Karpas-422 (cell line): Measurements from ENCODE around the gene ACTR1B. TPM values are rescaled to one million over a fixed set of nuclear protein-coding genes. Genes with fewer than 3 reads are reported as not detected.

Experiments
- DNase-seq: peaks from one replicate; pipeline ENCODE4 v3.0.0-alpha.2; 2015
- H2AFZ ChIP-seq: fragments of 200-600 bp; sonication (generic); 2 replicates; pipeline ENCODE4 v1.6.1; 2014; ENCODE audit warnings: antibody characterized with exemption, low read length, mixed read lengths
- H3K27ac ChIP-seq: fragments of 200-600 bp; sonication (generic); 2 replicates; pipeline ENCODE4 v1.5.1; 2014; ENCODE audit warnings: mild to moderate bottlenecking, low read length, moderate library complexity
- H3K27me3 ChIP-seq: fragments of 200-600 bp; sonication (generic); 2 replicates; pipeline ENCODE4 v1.6.1; 2014; ENCODE audit warnings: low read length, mixed read lengths
- H3K36me3 ChIP-seq: fragments of 200-600 bp; sonication (generic); 2 replicates; pipeline ENCODE4 v1.6.1; 2014; ENCODE audit warnings: low read length, mixed read lengths; ENCODE audit not compliant: insufficient read depth
- H3K4me1 ChIP-seq: fragments of 200-600 bp; sonication (generic); 2 replicates; pipeline ENCODE4 v1.6.1; 2014; ENCODE audit warnings: mild to moderate bottlenecking, low read length, mixed read lengths
- H3K4me2 ChIP-seq: fragments of 200-600 bp; sonication (generic); 2 replicates; pipeline ENCODE4 v1.6.1; 2014; ENCODE audit warnings: low read length, low read depth, mild to moderate bottlenecking; ENCODE audit not compliant: poor library complexity, severe bottlenecking
- H3K4me3 ChIP-seq: fragments of 200-600 bp; sonication (generic); 2 replicates; pipeline ENCODE4 v1.5.1; 2014; ENCODE audit warnings: mild to moderate bottlenecking, antibody characterized with exemption, low read length, mixed read lengths
- H3K79me2 ChIP-seq: fragments of 200-600 bp; sonication (generic); 2 replicates; pipeline ENCODE4 v1.6.1; 2014; ENCODE audit warnings: mild to moderate bottlenecking, low read length, mixed read lengths
- H3K9ac ChIP-seq: fragments of 200-600 bp; sonication (generic); 2 replicates; pipeline ENCODE4 v1.6.0; 2014; ENCODE audit warnings: low read length
- H3K9me2 ChIP-seq: fragments of 200-600 bp; sonication (generic), shearing (Covaris generic); replicated peaks from 2 replicates; pipeline ENCODE4 v1.6.0; 2014; ENCODE audit warnings: mild to moderate bottlenecking, low read length, moderate library complexity; ENCODE audit not compliant: insufficient read depth
- H3K9me3 ChIP-seq: fragments of 300-700, 200-600 bp; sonication (generic); 2 replicates; pipeline ENCODE4 v1.6.1; 2014; ENCODE audit warnings: low read length, mixed read lengths
- H4K20me1 ChIP-seq: fragments of 200-600 bp; sonication (generic); 2 replicates; pipeline ENCODE4 v1.6.1; 2014; ENCODE audit warnings: mild to moderate bottlenecking, antibody characterized with exemption, low read length, low read depth; ENCODE audit not compliant: insufficient read depth
- total RNA-seq: library from RNA; depleted of rRNA; stranded (reverse); fragments of >200 nt; shearing (Covaris generic); gene quantifications from 2 replicates; pipeline ENCODE4 v1.2.3, GENCODE V29; 2014; ENCODE audit warnings: low replicate concordance

ACTR1B gene
- total RNA-seq, 1 experiment from 2014 or later: 32.1 TPM

DNA sequence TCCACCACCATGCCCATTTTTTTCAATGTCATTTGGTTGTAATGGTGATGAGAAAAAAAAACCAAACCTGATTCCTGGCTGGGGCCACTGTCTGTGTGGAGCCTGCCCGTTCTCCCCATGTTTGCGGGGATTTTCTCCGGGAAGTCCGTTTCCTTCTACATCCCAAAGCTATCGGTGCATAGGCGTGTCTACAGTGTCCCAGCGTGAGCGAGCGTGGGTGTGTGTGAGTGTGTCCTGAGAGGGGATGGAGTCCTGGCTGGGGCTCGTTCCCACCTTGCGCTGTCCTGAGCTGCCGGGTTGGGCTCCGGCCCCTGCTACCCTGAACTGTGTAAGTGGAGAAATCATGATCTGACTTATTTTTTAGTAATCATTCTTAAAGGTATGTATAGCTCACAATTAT is 42.3 kb upstream of the ACTR1B start:
- H3K9ac ChIP-seq: no peak overlapping the region
- H3K9me2 ChIP-seq: no peaks in the 10 kb centered on the region
- H3K27me3 ChIP-seq: no peaks in the 10 kb centered on the region
- H3K4me3 ChIP-seq: no peak overlapping the region
- no peak for DNase-seq
- no peaks in the 10 kb centered on the region for H3K4me1 ChIP-seq
- no peak overlapping the region for H3K27ac ChIP-seq
- H3K4me2 ChIP-seq: no peak overlapping the region
- H3K36me3 ChIP-seq: no peaks in the 10 kb centered on the region
- H4K20me1 ChIP-seq: no peaks in the 10 kb centered on the region
- no peaks in the 10 kb centered on the region for H3K79me2 ChIP-seq
- H2AFZ ChIP-seq: no peak overlapping the region
- no peaks in the 10 kb centered on the region for H3K9me3 ChIP-seq

- Histone ChIP-seq H3K9ac (no peak overlapping the region), H2AFZ (no peak overlapping the region), H3K27me3 (no peaks in the 10 kb centered on the region), H3K4me3 (no peak overlapping the region), H4K20me1 (no peaks in the 10 kb centered on the region), H3K4me2 (no peak overlapping the region), H3K36me3 (no peaks in the 10 kb centered on the region), H3K4me1 (no peaks in the 10 kb centered on the region), H3K79me2 (no peaks in the 10 kb centered on the region), H3K9me3 (no peaks in the 10 kb centered on the region), H3K9me2 (no peaks in the 10 kb centered on the region), H3K27ac (no peak overlapping the region)
- no peak for DNase-seq
Measured at GRCh38 chr2:97704989-97705388, 41.1 kb upstream of the ACTR1B start.

- H3K79me2 ChIP-seq: no peaks in the 10 kb centered on the region
- no peak overlapping the region for H3K9ac ChIP-seq
- H3K4me2 ChIP-seq: no peak overlapping the region
- H2AFZ ChIP-seq: no peak overlapping the region
- H3K36me3 ChIP-seq: no peaks in the 10 kb centered on the region
- no peak for DNase-seq
- peaks cover 1% of the 10 kb centered on the region for H3K4me1 ChIP-seq
- H3K9me2 ChIP-seq: no peaks in the 10 kb centered on the region
- no peak overlapping the region for H3K27ac ChIP-seq
- H4K20me1 ChIP-seq: no peaks in the 10 kb centered on the region
- H3K27me3 ChIP-seq: no peaks in the 10 kb centered on the region
- H3K4me3 ChIP-seq: no peak overlapping the region
- no peaks in the 10 kb centered on the region for H3K9me3 ChIP-seq
Measured at GRCh38 chr2:97703741-97704140, 39.9 kb upstream of the ACTR1B start.

DNA sequence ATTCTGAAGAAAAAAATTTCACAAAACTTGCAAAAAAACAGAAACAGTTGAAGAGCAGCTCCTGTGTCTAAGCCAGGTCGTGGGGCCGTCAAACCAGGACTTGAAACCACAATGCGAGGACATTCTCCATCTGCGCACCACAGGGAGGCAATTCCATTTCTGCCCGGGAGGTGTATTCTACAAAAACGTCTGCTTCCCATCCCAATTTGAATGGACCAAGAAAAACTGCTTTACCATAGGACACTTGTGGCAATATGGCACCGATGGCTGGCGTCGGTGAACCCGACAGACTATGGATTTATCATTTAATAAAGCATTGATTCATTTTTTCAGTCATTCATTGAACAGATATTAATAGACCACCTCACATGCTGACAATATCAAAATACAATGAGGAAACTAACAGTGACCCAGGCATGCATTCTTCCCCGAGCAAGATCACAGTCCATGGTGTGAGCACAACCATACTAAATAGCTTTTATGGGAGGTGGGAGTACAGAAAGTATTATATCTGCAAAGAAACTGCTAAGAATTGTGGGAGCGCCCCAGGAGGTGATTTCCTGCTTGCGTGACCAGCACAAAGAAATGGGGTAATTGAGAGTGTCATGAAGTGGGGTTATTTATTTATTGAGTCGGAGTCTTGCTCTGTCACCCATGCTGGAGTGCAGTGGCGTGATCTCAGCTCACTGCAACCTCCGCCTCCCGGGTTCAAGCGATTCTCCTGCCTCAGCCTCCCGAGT is 39.1 kb upstream of the ACTR1B start:
- no peaks in the 10 kb centered on the region for H3K9me2 ChIP-seq
- H3K9ac ChIP-seq: no peak overlapping the region
- H3K9me3 ChIP-seq: no peaks in the 10 kb centered on the region
- H3K36me3 ChIP-seq: no peaks in the 10 kb centered on the region
- no peak overlapping the region for H3K27ac ChIP-seq
- no peak overlapping the region for H3K4me3 ChIP-seq
- H3K4me1 ChIP-seq: peaks cover 10% of the 10 kb centered on the region
- DNase-seq: no peak
- no peak overlapping the region for H3K4me2 ChIP-seq
- H4K20me1 ChIP-seq: no peaks in the 10 kb centered on the region
- no peaks in the 10 kb centered on the region for H3K79me2 ChIP-seq
- no peaks in the 10 kb centered on the region for H3K27me3 ChIP-seq
- H2AFZ ChIP-seq: no peak overlapping the region

DNA sequence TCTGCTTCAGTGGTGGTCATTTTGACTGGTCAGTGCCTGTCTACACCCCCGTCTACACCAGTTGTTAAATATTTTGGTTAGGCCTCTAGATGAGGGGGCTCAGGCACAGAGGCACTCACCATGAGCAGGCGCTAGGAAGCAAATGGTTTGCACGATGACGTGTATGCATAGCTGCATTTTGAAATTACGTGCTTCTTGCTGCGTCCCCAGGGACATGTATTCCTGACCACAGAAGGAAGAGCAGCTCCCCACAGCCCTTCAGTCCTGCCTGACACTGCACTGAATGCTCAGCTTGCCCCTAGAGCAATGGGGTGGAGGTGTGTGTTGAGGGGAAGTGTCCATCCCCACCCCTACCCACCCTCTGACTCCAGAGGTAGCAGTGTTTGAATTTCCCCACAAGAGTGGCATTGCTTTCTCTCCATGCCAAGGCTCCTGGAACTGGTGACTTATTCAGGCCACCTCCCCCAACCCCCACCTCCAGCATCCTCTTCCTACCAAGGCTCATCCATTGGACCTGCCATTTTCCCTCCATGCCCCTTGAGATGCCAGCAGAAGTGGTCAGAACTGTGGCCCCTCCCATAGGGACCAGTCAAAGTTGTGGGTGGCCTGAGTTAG is 38.1 kb upstream of the ACTR1B start:
- H3K9me2 ChIP-seq: no peaks in the 10 kb centered on the region
- H3K79me2 ChIP-seq: no peaks in the 10 kb centered on the region
- no peak overlapping the region for H2AFZ ChIP-seq
- H3K9me3 ChIP-seq: no peaks in the 10 kb centered on the region
- H3K4me1 ChIP-seq: peaks cover 19% of the 10 kb centered on the region
- no peaks in the 10 kb centered on the region for H4K20me1 ChIP-seq
- no peak overlapping the region for H3K27ac ChIP-seq
- H3K4me2 ChIP-seq: no peak overlapping the region
- no peaks in the 10 kb centered on the region for H3K36me3 ChIP-seq
- no peak overlapping the region for H3K4me3 ChIP-seq
- no peak overlapping the region for H3K9ac ChIP-seq
- no peak for DNase-seq
- no peaks in the 10 kb centered on the region for H3K27me3 ChIP-seq

- no peak for DNase-seq
- no peaks in the 10 kb centered on the region for H3K27me3 ChIP-seq
- no peak overlapping the region for H3K4me3 ChIP-seq
- H3K9me2 ChIP-seq: no peaks in the 10 kb centered on the region
- no peaks in the 10 kb centered on the region for H3K79me2 ChIP-seq
- no peak overlapping the region for H3K27ac ChIP-seq
- H2AFZ ChIP-seq: no peak overlapping the region
- H3K4me1 ChIP-seq: peaks cover 23% of the 10 kb centered on the region
- no peaks in the 10 kb centered on the region for H3K9me3 ChIP-seq
- no peak overlapping the region for H3K9ac ChIP-seq
- H3K4me2 ChIP-seq: no peak overlapping the region
- no peaks in the 10 kb centered on the region for H3K36me3 ChIP-seq
- H4K20me1 ChIP-seq: no peaks in the 10 kb centered on the region
Measured at GRCh38 chr2:97701186-97701585, 37.3 kb upstream of the ACTR1B start.

DNA sequence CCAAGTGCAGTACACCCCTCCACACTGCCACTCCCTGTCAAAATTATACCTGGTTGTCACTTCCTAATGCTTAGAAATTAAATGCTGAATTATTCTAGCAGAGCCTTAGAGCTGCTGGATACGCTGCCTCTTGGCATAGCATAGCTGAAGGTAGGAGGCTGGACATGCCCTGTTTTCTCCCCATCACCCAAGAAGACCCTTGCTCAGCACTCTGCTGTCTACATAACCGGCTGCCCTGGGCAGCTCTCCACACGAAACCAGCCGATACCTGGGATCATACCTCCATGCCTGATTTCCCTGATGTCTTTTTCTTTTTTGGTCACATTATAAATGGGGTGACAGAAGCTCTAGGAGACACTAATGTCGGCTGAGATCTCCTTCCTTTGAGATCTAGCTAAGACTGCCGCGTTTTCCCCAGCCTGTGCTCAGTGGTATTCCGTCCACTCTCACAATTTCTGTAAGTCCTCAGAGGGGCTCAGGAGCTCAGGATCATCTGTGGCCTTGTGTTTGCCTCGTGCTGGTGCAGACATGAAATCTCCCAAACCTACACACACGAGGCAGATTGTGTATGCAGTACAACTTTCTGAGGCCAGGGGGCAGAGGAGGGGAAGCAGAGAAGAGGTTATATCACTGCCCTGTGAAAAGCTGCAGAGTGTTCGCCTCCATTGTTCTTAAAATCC is 36.1 kb upstream of the ACTR1B start:
- Histone ChIP-seq H3K9ac (no peak overlapping the region), H3K4me1 (peaks cover 23% of the 10 kb centered on the region), H4K20me1 (no peaks in the 10 kb centered on the region), H3K4me3 (no peak overlapping the region), H3K9me2 (no peaks in the 10 kb centered on the region), H3K27ac (no peak overlapping the region), H3K9me3 (no peaks in the 10 kb centered on the region), H2AFZ (no peak overlapping the region), H3K4me2 (no peak overlapping the region), H3K36me3 (no peaks in the 10 kb centered on the region), H3K27me3 (no peaks in the 10 kb centered on the region), H3K79me2 (no peaks in the 10 kb centered on the region)
- DNase-seq: peak; percentile 84

DNA sequence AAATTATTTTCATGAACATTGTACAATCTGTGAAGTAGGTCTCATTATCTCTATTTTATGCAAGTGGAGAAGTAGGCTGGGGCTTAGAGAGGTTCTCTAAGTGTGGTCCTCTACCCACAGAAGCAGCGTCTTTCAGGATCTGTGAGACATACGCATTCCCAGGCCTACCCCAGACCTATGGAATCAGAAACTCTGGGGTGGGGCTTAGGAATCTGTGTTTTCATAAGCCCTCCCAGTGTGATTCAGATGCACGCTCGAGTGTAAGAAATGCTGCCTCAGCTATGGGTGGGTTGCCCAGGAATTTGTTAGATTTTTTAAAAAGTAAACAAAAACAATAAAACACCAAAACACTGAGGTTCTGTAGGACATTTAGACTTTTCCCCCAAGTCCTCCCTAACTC is 34.7 kb upstream of the ACTR1B start:
- Histone ChIP-seq H3K27me3 (no peaks in the 10 kb centered on the region), H3K36me3 (no peaks in the 10 kb centered on the region), H3K4me2 (peak overlapping the region; percentile 66), H3K79me2 (no peaks in the 10 kb centered on the region), H3K4me3 (0 out of 2 replicates have a peak overlapping the region, but pooled peaks have one; percentile 7), H3K4me1 (peaks cover 23% of the 10 kb centered on the region), H2AFZ (no peak overlapping the region), H3K9ac (no peak overlapping the region; the same call in 1 of the 2 replicates), H4K20me1 (no peaks in the 10 kb centered on the region), H3K9me2 (no peaks in the 10 kb centered on the region), H3K9me3 (no peaks in the 10 kb centered on the region), H3K27ac (no peak overlapping the region)
- DNase-seq: no peak
